Measurements from ENCODE around the gene CR1.
"Not testable (repeated sequence)": the region's sequence is repeated elsewhere in the genome, so short reads cannot be mapped to it uniquely, and the experiment has no call there.

Gene CR1

DNA sequence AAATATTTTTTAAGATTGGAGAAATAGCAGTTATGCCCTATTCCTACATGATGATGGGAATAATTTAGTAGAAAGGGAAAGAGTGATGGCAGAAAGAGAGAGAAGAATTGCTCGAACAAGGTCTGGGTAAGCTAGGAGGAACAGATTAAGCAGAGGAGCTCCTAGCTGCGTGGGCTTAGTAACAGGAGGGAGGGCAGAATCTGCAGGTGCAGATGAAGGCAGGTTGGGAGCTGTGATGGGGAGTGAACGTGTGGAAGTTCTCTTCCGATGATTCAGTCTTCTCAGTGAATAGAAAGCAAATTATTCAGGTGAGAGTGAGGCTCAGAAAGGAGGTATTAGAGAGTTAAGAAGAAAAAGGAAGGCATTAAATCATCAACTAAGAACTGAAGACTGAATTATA, 8.3 kb upstream of the CR1 start:
- TF ChIP-seq, protein P1, sequence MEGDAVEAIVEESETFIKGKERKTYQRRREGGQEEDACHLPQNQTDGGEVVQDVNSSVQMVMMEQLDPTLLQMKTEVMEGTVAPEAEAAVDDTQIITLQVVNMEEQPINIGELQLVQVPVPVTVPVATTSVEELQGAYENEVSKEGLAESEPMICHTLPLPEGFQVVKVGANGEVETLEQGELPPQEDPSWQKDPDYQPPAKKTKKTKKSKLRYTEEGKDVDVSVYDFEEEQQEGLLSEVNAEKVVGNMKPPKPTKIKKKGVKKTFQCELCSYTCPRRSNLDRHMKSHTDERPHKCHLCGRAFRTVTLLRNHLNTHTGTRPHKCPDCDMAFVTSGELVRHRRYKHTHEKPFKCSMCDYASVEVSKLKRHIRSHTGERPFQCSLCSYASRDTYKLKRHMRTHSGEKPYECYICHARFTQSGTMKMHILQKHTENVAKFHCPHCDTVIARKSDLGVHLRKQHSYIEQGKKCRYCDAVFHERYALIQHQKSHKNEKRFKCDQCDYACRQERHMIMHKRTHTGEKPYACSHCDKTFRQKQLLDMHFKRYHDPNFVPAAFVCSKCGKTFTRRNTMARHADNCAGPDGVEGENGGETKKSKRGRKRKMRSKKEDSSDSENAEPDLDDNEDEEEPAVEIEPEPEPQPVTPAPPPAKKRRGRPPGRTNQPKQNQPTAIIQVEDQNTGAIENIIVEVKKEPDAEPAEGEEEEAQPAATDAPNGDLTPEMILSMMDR (IDR thresholded peaks at IDR 0.05; ENCODE audit: low read depth, low read length, missing control alignments): no peak
- no peak for DNase-seq (ENCODE audit: low read depth)

GRCh38 chr1:207493212-207493611, 2.7 kb upstream of the CR1 start:
- TF ChIP-seq, protein P1 (IDR thresholded peaks at IDR 0.05; ENCODE audit: low read depth, low read length, missing control alignments): no peak
- no peak overlapping the region for H3K4me3 ChIP-seq (ENCODE audit: low read depth, low read length)
- DNase-seq (ENCODE audit: low read depth): no peak

More for the DNA sequence above, 8.3 kb upstream of the CR1 start:
- no peak overlapping the region for H3K4me3 ChIP-seq (ENCODE audit: low read depth, low read length)

DNA sequence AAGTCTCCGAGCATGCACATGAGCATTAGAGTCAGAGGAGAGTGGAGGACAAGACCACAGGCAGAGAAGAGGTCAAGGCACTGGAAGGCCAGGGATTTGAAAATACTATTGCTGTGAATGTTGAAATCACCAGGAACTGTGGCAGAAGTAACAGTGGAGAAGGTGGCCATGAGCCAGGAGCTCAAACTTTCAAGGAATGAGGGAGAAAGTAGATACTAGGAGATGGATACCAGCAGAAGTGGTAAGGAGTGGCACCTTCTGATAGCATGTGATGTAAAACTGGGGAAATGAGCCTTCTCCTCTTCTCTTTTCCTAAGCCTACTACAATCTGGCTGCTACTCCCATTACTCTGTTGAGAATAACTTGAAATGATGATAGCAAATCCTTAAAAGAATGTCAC, 1.8 kb upstream of the CR1 start:
- DNase-seq (ENCODE audit: low read depth): no peak
- TF ChIP-seq, protein P1 (IDR thresholded peaks at IDR 0.05; ENCODE audit: low read depth, low read length, missing control alignments): no peak
- H3K4me3 ChIP-seq (ENCODE audit: low read depth, low read length): no peak overlapping the region

GRCh38 chr1:207495281-207495680, 676 bp upstream of the CR1 start:
- not testable (repeated sequence) for DNase-seq (ENCODE audit: low read depth)

DNA sequence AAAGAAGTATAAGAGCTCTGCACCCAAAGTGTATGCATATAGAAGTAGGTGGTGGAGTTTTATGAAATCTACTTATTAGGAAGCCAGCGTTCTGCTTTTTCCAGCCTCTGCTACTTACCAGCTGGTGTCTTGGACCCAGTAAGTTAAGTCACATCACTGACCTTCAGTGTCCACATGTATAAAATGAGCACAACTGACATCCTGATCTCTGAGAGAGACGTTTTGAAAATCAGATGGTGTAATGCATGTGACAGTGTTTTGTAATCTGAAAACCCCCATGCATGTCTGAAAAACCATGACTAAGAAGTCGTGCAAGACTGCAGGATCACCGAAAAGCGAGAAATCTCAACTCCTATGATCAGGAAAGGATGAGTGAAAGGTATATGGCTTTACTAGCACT, 2.0 kb downstream of the CR1 start:
- DNase-seq (ENCODE audit: low read depth): peak; percentile 25
- TF ChIP-seq, protein P1 (IDR thresholded peaks at IDR 0.05; ENCODE audit: low read depth, low read length, missing control alignments): no peak
- H3K4me3 ChIP-seq (ENCODE audit: low read depth, low read length): peak overlapping the region; percentile 21; the same call in 1 of the 2 replicates

More at GRCh38 chr1:207495281-207495680, 676 bp upstream of the CR1 start:
- TF ChIP-seq, protein P1 (IDR thresholded peaks at IDR 0.05; ENCODE audit: low read depth, low read length, missing control alignments): peak; percentile 21
- peak overlapping the region; percentile 74; the same call in 1 of the 2 replicates for H3K4me3 ChIP-seq (ENCODE audit: low read depth, low read length)

- peak; percentile 54 for DNase-seq (ENCODE audit: low read depth)
- no peak overlapping the region for H3K4me3 ChIP-seq (ENCODE audit: low read depth, low read length)
- TF ChIP-seq, protein P1 (IDR thresholded peaks at IDR 0.05; ENCODE audit: low read depth, low read length, missing control alignments): peak; percentile 80
Observed at GRCh38 chr1:207499573-207499972, 3.6 kb downstream of the CR1 start.

GRCh38 chr1:207500306-207500705, 4.3 kb downstream of the CR1 start:
- no peak for DNase-seq (ENCODE audit: low read depth)
- no peak overlapping the region for H3K4me3 ChIP-seq (ENCODE audit: low read depth, low read length)
- TF ChIP-seq, protein P1 (IDR thresholded peaks at IDR 0.05; ENCODE audit: low read depth, low read length, missing control alignments): no peak
